ENCODE data around the gene VWA8.
"Not testable (repeated sequence)": the region's sequence is repeated elsewhere in the genome, so short reads cannot be mapped to it uniquely, and the experiment has no call there.

VWA8 gene

DNA sequence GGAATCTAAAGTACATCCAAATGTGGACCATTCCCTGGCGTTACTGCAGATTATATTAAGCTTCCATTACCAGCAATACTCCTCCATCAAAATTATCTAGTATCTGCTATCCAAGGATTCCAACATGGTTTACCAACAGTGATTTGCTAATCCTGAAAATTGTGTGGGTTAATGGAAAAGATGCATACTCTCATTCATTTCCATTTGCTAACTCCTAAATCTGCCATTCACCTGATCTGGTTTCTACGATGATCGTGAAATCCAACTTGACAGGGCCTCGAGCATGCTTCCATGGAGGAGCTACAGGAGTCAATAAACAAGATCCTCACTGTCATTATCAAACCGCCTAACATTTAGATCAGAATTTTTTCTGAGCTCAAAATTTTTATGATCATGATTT lies 382.5 kb downstream of the VWA8 start:
- Mint-ChIP-seq H3K27ac (no peak overlapping the region), H3K27me3 (no peaks in the 10 kb centered on the region), H3K36me3 (peaks cover 27% of the 10 kb centered on the region), H3K4me1 (peaks cover 25% of the 10 kb centered on the region), H3K9me3 (no peaks in the 10 kb centered on the region), H3K4me3 (no peak overlapping the region)

DNA sequence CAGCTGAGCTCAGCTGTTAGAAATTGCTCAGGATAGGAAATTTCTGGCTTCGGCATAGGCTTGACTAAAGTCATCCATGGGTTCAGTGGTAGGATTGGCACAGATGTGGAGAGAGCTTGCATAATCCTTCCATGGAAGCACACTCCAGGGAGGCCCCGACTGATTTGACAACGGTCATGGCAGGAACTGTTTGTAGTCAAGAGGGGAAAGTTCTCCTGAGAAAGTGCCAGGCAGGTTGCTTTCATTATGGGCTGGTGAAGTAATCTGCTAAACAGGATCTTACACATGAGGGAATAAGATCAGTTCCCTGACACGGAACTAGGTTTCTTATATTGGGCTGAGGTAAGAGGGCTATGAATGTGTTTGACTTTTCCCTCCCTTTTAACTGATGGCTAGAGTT lies 383.5 kb downstream of the VWA8 start:
- Mint-ChIP-seq H3K9me3 (no peaks in the 10 kb centered on the region), H3K4me1 (peaks cover 25% of the 10 kb centered on the region), H3K27me3 (no peaks in the 10 kb centered on the region), H3K36me3 (peaks cover 20% of the 10 kb centered on the region), H3K4me3 (no peak overlapping the region), H3K27ac (no peak overlapping the region)

- H3K36me3 Mint-ChIP-seq: peaks cover 17% of the 10 kb centered on the region
- not testable (repeated sequence) for H3K4me3 Mint-ChIP-seq, H3K27me3 Mint-ChIP-seq, H3K9me3 Mint-ChIP-seq, H3K27ac Mint-ChIP-seq
- H3K4me1 Mint-ChIP-seq: peaks cover 14% of the 10 kb centered on the region
These were observed 387.3 kb downstream of the VWA8 start for GRCh38 chr13:41573640-41574039.

DNA sequence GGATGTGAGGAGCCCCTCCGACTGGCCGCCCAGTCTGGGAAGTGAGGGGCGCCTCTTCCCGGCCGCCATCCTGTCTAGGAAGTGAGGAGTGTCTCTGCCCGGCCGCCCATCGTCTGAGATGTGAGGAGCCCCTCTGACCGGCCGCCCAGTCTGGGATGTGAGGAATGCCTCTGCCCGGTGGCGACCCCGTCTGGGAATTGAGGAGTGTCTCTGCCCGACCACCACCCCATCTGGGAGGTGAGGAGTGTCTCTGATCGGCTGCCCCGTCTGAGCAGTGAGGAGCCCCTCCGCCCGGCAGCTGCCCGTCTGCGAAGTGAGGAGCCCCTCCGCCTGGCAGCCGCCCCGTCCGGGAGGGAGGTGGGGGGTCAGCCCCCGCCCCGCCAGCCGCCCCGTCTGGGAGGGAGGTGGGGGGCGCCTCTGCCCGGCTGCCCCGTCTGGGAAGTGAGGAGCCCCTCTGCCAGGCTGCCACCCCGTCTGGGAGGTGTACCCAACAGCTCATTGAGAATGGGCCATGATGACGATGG lies 389.0 kb downstream of the VWA8 start:
- peaks cover 17% of the 10 kb centered on the region for H3K36me3 Mint-ChIP-seq
- not testable (repeated sequence) for H3K27me3 Mint-ChIP-seq, H3K27ac Mint-ChIP-seq, H3K4me1 Mint-ChIP-seq, H3K9me3 Mint-ChIP-seq, H3K4me3 Mint-ChIP-seq

- H3K36me3 Mint-ChIP-seq: peaks cover 7% of the 10 kb centered on the region
- H3K27ac Mint-ChIP-seq: no peak overlapping the region
- H3K4me3 Mint-ChIP-seq: no peak overlapping the region
- no peaks in the 10 kb centered on the region for H3K27me3 Mint-ChIP-seq
- H3K9me3 Mint-ChIP-seq: no peaks in the 10 kb centered on the region
- H3K4me1 Mint-ChIP-seq: peaks cover 2% of the 10 kb centered on the region
These were observed 391.9 kb downstream of the VWA8 start for GRCh38 chr13:41568972-41569351.

DNA sequence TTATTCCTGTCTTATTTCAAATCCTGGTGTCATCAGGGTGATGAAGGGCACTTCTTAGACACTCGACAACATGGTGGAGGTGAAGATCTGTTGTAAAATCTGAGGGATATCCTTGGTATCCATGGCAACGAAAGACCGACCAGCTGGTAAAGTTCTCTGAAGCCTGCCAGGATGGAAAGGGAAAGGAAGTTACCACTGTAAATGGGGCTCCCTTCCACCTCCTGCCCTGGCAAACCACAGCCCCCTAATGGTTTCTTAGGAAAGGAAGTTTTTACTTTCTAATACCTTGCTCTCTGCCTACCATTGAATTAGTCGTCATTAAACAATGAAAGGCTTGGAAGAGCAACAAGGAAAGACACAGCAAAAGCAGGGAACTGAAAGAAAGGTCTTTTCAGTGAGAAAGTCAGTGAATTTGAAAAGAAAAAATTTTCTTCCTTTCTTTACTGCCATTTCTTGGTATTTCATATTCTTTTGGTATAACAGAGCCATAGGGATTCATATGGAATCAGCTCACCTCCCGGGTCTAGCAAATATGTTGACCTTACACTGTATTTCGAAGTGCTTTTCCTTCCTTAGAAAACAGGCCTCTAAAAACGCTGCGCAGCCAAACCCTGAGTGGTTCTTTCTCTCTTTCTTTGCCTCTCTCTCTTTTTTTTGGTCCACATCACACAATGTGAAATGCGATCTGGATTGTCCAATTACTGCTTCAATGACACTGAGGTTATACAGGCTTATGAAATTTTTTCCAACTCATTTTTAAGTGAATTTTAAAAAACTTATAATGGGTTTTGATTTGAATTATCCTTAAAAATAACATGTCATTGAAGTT lies 392.6 kb downstream of the VWA8 start:
- Mint-ChIP-seq H3K9me3 (no peaks in the 10 kb centered on the region), H3K4me3 (no peak overlapping the region), H3K27ac (no peak overlapping the region), H3K4me1 (peaks cover 8% of the 10 kb centered on the region), H3K27me3 (no peaks in the 10 kb centered on the region), H3K36me3 (peaks cover 6% of the 10 kb centered on the region)

DNA sequence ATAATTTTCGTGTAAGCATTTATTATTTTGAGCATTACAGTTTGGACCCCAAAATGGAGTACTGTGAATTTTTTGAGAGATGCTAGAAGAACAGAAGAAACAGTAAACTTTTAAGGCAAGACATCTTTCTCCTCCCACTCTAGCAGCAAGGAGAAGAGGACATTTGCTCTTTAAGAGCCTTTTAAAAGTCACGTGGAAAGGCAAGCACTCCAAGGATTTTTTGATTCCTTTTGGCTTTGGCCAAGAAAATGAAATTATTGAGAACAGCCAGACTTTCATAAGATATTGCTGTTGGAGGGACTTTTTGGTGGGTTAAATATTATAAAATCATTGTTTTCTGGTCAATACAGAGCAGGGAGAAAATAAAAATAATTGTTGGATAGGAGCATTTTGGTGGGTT lies 393.5 kb downstream of the VWA8 start:
- peaks cover 18% of the 10 kb centered on the region for H3K4me1 Mint-ChIP-seq
- no peaks in the 10 kb centered on the region for H3K9me3 Mint-ChIP-seq
- no peaks in the 10 kb centered on the region for H3K27me3 Mint-ChIP-seq
- H3K27ac Mint-ChIP-seq: no peak overlapping the region
- peaks cover 6% of the 10 kb centered on the region for H3K36me3 Mint-ChIP-seq
- no peak overlapping the region for H3K4me3 Mint-ChIP-seq

DNA sequence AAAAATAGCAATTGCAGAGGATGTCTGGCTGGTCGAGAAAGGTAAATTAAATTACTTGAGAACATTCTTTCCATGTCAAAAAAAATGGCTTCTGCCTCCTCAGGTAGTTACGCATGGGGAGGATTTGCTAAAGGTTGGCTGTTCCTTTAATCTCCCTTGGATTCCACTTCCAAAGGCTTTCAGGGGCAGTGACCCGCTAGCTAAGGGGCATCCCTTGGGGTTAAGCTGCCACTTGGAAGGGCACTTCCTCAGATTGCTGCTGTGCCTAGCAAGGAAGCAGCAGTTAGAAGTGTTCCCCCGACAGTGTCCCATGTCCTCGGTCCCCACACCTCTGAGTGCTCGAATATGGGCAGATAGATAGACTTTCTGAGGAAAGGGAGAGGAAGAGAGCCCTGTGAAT lies 395.1 kb downstream of the VWA8 start:
- H3K9me3 Mint-ChIP-seq: no peaks in the 10 kb centered on the region

GRCh38 chr13:41565216-41565615 lies 395.7 kb downstream of the VWA8 start:
- Mint-ChIP-seq H3K27me3 (no peaks in the 10 kb centered on the region), H3K27ac (no peak overlapping the region), H3K9me3 (no peaks in the 10 kb centered on the region), H3K4me3 (no peak overlapping the region), H3K4me1 (peaks cover 21% of the 10 kb centered on the region), H3K36me3 (peaks cover 4% of the 10 kb centered on the region)

More for the DNA sequence above, 395.1 kb downstream of the VWA8 start:
- Mint-ChIP-seq H3K36me3 (peaks cover 5% of the 10 kb centered on the region), H3K4me3 (no peak overlapping the region), H3K27me3 (no peaks in the 10 kb centered on the region), H3K4me1 (peaks cover 21% of the 10 kb centered on the region), H3K27ac (no peak overlapping the region)

GRCh38 chr13:41563984-41564365 lies 396.9 kb downstream of the VWA8 start:
- no peak overlapping the region for H3K27ac Mint-ChIP-seq
- H3K9me3 Mint-ChIP-seq: no peaks in the 10 kb centered on the region
- H3K36me3 Mint-ChIP-seq: peaks cover 4% of the 10 kb centered on the region
- no peak overlapping the region for H3K4me3 Mint-ChIP-seq
- no peaks in the 10 kb centered on the region for H3K27me3 Mint-ChIP-seq
- peaks cover 21% of the 10 kb centered on the region for H3K4me1 Mint-ChIP-seq

GRCh38 chr13:41563341-41563983 lies 397.4 kb downstream of the VWA8 start:
- no peaks in the 10 kb centered on the region for H3K27me3 Mint-ChIP-seq
- no peak overlapping the region for H3K27ac Mint-ChIP-seq
- peaks cover 2% of the 10 kb centered on the region for H3K36me3 Mint-ChIP-seq
- no peaks in the 10 kb centered on the region for H3K9me3 Mint-ChIP-seq
- H3K4me1 Mint-ChIP-seq: peaks cover 21% of the 10 kb centered on the region
- no peak overlapping the region for H3K4me3 Mint-ChIP-seq

- peaks cover 2% of the 10 kb centered on the region for H3K36me3 Mint-ChIP-seq
- no peaks in the 10 kb centered on the region for H3K9me3 Mint-ChIP-seq
- H3K4me3 Mint-ChIP-seq: no peak overlapping the region
- H3K4me1 Mint-ChIP-seq: peaks cover 21% of the 10 kb centered on the region
- H3K27me3 Mint-ChIP-seq: no peaks in the 10 kb centered on the region
- H3K27ac Mint-ChIP-seq: no peak overlapping the region
These were observed 398.2 kb downstream of the VWA8 start for GRCh38 chr13:41562541-41563178.

DNA sequence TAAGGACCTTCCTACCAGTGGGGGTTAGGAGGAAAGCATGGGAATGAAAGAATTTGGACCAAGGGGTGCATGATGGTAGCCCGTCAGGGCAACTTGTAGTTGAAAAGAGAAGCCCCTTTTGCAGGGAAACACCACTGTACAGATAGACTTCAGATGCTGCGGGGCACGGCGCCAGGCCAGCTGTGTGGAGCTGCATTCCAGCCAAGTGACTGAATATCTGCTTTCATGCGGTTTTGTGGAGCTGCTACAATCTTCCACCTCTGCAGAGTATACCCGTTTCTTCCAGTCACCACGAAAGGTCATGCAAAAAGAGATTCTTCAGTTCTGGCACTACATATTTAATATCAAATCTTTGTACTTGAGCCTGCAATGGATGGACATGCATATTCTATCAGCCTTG lies 398.8 kb downstream of the VWA8 start:
- peaks cover 2% of the 10 kb centered on the region for H3K36me3 Mint-ChIP-seq
- peaks cover 21% of the 10 kb centered on the region for H3K4me1 Mint-ChIP-seq
- H3K27ac Mint-ChIP-seq: no peak overlapping the region

DNA sequence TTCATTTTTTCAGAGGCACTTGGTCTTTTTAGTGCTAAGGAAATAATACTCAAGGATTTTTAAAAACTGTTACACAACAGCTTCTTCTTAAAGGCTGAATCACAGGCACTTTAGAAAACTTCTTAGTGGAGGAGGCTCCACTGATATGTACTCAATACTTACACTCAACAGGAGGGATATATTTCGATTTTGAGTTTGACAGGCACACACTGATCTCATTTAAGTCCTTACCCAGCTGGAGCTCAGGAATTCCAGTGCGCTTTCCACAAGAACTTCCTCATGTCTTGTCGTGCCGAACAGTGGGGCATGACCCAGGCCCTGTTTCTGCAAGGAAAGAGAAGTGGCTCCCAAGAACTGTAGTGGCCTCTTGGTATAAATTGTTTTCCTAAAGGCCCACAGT lies 399.7 kb downstream of the VWA8 start:
- Mint-ChIP-seq H3K27ac (no peak overlapping the region), H3K36me3 (peaks cover 2% of the 10 kb centered on the region), H3K9me3 (no peaks in the 10 kb centered on the region), H3K27me3 (no peaks in the 10 kb centered on the region), H3K4me3 (no peak overlapping the region), H3K4me1 (peaks cover 21% of the 10 kb centered on the region)

More for the DNA sequence above, 398.8 kb downstream of the VWA8 start:
- H3K27me3 Mint-ChIP-seq: no peaks in the 10 kb centered on the region
- H3K4me3 Mint-ChIP-seq: no peak overlapping the region
- no peaks in the 10 kb centered on the region for H3K9me3 Mint-ChIP-seq

- Mint-ChIP-seq H3K9me3 (no peaks in the 10 kb centered on the region), H3K27me3 (no peaks in the 10 kb centered on the region), H3K4me1 (peaks cover 23% of the 10 kb centered on the region), H3K4me3 (no peak overlapping the region), H3K36me3 (no peaks in the 10 kb centered on the region), H3K27ac (no peak overlapping the region)
These were observed 401.9 kb downstream of the VWA8 start for GRCh38 chr13:41558781-41559560.
